Memory B cell (primary cell): ENCODE results near the gene ARHGEF25.
A peak's percentile ranks its signal among the peaks of the same experiment; 100 is the strongest.

Experiments
- ATAC-seq: fragments of 150-1000 bp; cut with Tn5 transposase; 2 replicates; pipeline ENCODE4 v1.10.0; 2021; ENCODE audit warnings: low read depth, mild to moderate bottlenecking, moderate library complexity
- DNase-seq, 2 donors: peaks; one replicate each; pipeline ENCODE4 v3.0.0; 2022; ENCODE audit warnings: low spot score in 2 of 2
- H3K27ac Mint-ChIP-seq: one replicate; pipeline ENCODE4 v1.8.0; 2022; ENCODE audit warnings: mild to moderate bottlenecking, moderate library complexity, mixed read lengths
- H3K27me3 Mint-ChIP-seq: one replicate; pipeline ENCODE4 v1.8.0; 2022; ENCODE audit warnings: mixed read lengths
- H3K36me3 Mint-ChIP-seq: one replicate; pipeline ENCODE4 v1.8.0; 2022; ENCODE audit warnings: mild to moderate bottlenecking, mixed read lengths
- H3K4me1 Mint-ChIP-seq: one replicate; pipeline ENCODE4 v1.8.0; 2022; ENCODE audit warnings: mixed read lengths
- H3K4me3 Mint-ChIP-seq: one replicate; pipeline ENCODE4 v1.8.0; 2022; ENCODE audit warnings: mild to moderate bottlenecking, moderate library complexity, mixed read lengths
- H3K9me3 Mint-ChIP-seq: one replicate; pipeline ENCODE4 v1.8.0; 2022; ENCODE audit warnings: mixed read lengths

The ARHGEF25 gene

DNA sequence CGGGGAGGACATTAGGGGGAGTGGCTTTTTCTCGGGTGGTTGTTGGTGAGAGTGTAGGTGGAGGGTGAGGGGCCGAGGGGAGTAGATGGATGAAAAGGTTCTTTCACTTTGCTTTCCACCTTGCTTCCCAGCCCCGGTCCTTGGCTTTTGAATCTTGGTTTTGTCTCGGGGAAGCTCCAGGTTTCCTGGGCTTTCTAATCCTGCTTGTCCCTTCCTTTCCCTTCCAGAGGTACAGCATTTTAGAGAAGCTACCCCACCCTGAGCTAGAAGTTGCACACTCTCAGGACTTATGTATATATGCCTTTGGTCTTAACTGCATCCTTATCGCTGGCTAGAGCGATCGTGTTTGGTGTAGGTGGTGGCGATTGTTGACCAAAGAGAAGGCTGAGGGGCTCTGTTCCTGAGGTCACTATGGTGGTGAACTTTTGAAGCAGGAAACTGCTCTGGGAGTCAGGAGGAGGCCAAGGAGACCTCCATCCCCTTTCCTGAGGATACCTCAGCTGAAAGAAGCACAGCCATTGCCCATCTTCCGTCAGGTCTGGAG, 19.4 kb upstream of the ARHGEF25 start:
- ATAC-seq (no peak), DNase-seq (no peak)
- Mint-ChIP-seq H3K4me3 (peak overlapping the region; percentile 82), H3K4me1 (peaks cover 19% of the 10 kb centered on the region), H3K27ac (peak overlapping the region; percentile 12), H3K36me3 (peaks cover 9% of the 10 kb centered on the region), H3K27me3 (no peaks in the 10 kb centered on the region), H3K9me3 (no peaks in the 10 kb centered on the region)

DNA sequence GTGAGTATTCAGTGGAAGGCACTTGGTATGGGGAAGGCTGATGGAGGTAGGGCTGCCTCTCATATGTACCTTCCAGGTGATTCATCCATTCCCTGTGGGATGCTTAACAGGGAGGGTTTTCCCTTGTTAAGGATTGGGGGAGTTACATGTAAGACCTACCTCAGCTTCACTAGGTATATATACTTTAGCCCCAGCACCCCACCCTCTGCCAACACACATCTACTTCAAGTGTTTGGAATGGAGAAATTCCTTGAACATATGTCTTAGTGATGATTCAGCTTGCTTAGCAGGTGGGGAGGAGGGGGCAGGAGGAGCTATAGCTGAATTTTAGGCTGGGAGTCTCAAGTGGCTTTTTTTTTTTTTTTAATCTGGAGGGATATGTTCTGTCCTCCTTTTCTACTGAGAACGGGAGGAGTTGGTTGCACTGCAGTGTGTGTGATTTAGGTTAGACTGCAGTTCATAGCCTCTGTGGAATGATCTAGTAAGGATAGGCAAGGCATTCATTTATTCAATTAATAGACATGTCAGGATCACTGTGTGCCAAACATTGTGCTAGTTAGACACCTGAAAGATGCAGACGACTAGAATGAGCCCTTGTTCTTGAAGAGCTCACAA, 18.6 kb upstream of the ARHGEF25 start:
- no peak for ATAC-seq
- no peak overlapping the region for H3K27ac Mint-ChIP-seq
- peaks cover 19% of the 10 kb centered on the region for H3K4me1 Mint-ChIP-seq
- no peak for DNase-seq
- peaks cover 15% of the 10 kb centered on the region for H3K36me3 Mint-ChIP-seq
- no peaks in the 10 kb centered on the region for H3K27me3 Mint-ChIP-seq
- H3K4me3 Mint-ChIP-seq, result peak overlapping the region; percentile 82
- no peaks in the 10 kb centered on the region for H3K9me3 Mint-ChIP-seq

DNA sequence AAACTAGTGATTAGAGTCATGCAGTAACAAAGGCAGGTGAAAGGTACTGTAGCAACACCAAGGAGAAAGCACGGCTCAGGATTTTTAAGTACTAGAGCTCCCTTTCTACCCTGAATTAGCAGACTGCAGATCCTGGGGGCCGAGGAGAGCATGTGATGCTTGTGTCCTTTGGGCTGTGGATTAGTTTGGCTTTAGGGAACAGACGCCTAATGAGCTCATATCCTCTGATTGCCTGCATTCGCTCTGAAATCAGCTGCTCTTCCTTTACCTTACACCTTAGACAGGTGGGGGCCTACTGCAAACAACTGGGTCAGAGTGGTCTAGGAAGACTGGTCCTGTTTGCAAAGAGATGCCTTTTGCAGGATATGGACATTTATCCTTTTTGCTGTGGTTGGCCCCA, 18.0 kb upstream of the ARHGEF25 start:
- H3K9me3 Mint-ChIP-seq, result no peaks in the 10 kb centered on the region
- H3K27ac Mint-ChIP-seq, result no peak overlapping the region
- no peaks in the 10 kb centered on the region for H3K27me3 Mint-ChIP-seq
- ATAC-seq (no peak), DNase-seq (no peak)
- H3K4me3 Mint-ChIP-seq, result no peak overlapping the region
- H3K4me1 Mint-ChIP-seq, result peaks cover 19% of the 10 kb centered on the region
- H3K36me3 Mint-ChIP-seq, result peaks cover 17% of the 10 kb centered on the region

DNA sequence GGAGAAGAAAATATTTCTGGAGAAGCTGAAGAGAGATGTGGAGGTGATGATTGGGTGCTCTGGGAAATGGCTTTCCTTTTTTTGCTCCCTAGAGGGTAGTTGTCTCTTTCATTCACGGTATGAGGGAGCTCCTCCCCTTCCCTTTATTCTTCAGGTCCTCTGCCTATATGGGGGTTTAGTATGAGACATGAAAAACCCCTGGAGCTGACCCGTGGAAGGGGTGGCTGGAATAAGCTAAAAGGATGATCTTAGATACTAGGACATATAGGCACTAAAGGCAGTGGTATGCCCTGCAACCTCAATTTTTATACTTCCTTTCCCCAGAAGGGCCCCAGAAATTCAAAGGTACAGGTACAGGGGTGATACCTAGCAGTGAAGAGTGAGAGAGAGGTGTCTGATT, 10.8 kb upstream of the ARHGEF25 start:
- Mint-ChIP-seq H3K27ac (no peak overlapping the region), H3K27me3 (peaks cover 3% of the 10 kb centered on the region), H3K4me3 (no peak overlapping the region), H3K36me3 (peaks cover 43% of the 10 kb centered on the region), H3K4me1 (peaks cover 6% of the 10 kb centered on the region), H3K9me3 (no peaks in the 10 kb centered on the region)
- DNase-seq (no peak), ATAC-seq (no peak)

DNA sequence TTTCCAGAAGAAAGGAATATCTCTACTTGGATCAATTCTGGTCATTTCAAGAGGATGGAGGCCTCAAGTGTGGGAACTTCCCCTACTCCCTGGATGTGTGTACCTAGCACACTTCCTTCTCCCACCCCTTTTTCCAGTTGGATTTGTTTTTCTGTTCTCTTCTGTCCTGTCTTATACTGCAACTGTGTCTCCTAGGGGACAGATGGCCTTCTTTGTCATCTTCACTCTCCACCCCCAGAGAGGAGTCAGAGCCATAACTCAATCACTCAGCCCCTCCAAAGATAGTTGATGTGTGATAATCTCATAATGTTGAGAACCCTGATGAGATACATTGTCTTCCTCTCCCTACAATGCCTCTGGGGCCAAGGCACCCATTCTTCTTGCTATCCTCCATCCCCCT, 8.7 kb upstream of the ARHGEF25 start:
- Mint-ChIP-seq H3K36me3 (peaks cover 30% of the 10 kb centered on the region), H3K27ac (no peak overlapping the region), H3K9me3 (no peaks in the 10 kb centered on the region), H3K27me3 (peaks cover 11% of the 10 kb centered on the region), H3K4me3 (no peak overlapping the region), H3K4me1 (peaks cover 6% of the 10 kb centered on the region)
- ATAC-seq (no peak), DNase-seq (no peak)

DNA sequence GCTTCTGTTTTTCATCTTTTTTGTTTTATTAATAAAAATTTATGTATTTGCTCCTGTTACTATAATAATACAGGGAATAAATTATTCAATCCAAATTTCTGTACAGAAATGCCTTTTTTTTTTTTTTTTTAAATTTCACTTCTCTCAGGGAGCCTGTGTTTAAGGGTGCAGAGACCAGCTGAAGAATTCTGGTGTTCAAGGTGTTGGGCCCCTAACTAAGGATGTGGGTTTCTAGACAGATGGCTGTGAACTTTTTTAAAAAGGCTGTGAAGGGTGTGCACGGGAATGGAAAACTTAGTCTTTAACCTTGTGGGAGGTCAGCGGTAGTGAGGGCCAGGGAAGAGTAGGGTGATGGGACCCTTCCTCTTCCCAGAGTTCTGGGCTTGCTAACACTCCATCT, 7.9 kb upstream of the ARHGEF25 start:
- Mint-ChIP-seq H3K9me3 (no peaks in the 10 kb centered on the region), H3K27me3 (peaks cover 15% of the 10 kb centered on the region)

DNA sequence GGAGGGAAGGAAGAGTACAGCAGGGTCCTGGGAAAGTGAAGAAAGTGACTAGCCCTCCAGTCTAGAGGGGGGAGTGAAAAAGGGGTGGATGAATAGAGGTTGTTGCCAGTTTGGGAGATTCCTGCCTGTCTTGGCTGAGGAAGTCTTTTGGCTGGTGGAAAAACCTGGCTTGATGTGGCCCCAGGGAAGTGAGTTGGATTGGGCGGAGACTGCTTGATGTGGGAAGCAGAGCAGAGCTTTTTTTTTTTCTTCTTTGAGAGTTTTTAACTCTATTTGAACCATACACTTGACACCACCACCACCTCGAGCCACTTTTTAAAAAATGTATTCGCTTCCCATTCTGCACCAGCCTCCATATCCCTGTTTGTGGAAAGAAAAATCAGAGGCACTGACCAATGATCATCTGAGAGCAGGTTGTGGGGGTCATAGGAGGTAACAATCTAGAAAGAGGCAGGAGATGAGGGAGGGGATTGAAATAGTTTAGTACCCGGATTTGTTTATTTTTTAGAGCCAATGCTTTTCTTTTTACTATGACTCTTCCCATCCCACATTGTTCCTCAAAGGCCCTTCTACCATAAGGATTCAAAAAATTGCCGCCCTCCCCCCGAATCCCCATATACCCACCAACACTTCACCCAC, 7.3 kb upstream of the ARHGEF25 start:
- ATAC-seq, result no peak
- no peak overlapping the region for H3K27ac Mint-ChIP-seq
- H3K36me3 Mint-ChIP-seq, result peaks cover 22% of the 10 kb centered on the region
- DNase-seq, result no peak
- H3K4me3 Mint-ChIP-seq, result peak overlapping the region; percentile 81
- no peaks in the 10 kb centered on the region for H3K9me3 Mint-ChIP-seq
- peaks cover 6% of the 10 kb centered on the region for H3K4me1 Mint-ChIP-seq
- H3K27me3 Mint-ChIP-seq, result peaks cover 18% of the 10 kb centered on the region

More for the DNA sequence above, 7.9 kb upstream of the ARHGEF25 start:
- Mint-ChIP-seq H3K27ac (no peak overlapping the region), H3K4me3 (no peak overlapping the region), H3K36me3 (peaks cover 26% of the 10 kb centered on the region), H3K4me1 (peaks cover 6% of the 10 kb centered on the region)
- ATAC-seq (no peak), DNase-seq (no peak)

DNA sequence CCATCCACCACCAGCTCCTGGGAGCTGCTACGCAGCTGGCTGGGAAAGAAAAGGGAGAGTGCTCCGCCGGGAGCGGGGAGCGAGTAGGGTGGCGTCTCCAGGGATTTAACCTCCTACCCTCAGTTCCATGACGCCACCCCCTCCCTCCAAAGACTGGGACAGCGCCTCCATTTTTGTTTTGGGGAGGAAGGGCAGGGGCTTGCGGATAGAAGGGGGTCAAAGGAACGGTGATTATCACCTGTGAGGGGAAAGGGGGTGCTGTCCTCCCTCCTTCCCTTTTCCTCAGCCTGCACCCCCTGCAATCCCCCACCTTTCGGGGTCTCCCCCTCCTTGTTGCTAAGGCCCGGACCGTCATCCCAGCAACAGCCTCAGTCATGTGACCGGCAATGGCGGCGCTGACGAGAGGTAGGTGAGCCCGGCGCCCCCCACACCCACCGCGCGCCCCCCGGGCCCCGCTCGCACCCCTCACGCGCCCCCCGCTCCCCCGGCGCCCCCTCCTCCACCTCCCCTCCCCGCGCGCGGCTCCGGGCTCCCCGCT, 6.7 kb upstream of the ARHGEF25 start, which contains the start of gene DTX3:
Gene DTX3 (plus strand): TSS at position 371 of the 538 bp plus-strand sequence. CDS start 1,694 bp downstream, outside the sequence.
- DNase-seq (no peak), ATAC-seq (peak; percentile 73)
- Mint-ChIP-seq H3K27ac (no peak within 1 kb of the TSS), H3K9me3 (no peaks in the 10 kb centered on the region), H3K36me3 (peaks cover 18% of the 10 kb centered on the region), H3K27me3 (peaks cover 20% of the 10 kb centered on the region), H3K4me1 (peaks cover 6% of the 10 kb centered on the region), H3K4me3 (peak within 1 kb of the TSS; percentile 81)

DNA sequence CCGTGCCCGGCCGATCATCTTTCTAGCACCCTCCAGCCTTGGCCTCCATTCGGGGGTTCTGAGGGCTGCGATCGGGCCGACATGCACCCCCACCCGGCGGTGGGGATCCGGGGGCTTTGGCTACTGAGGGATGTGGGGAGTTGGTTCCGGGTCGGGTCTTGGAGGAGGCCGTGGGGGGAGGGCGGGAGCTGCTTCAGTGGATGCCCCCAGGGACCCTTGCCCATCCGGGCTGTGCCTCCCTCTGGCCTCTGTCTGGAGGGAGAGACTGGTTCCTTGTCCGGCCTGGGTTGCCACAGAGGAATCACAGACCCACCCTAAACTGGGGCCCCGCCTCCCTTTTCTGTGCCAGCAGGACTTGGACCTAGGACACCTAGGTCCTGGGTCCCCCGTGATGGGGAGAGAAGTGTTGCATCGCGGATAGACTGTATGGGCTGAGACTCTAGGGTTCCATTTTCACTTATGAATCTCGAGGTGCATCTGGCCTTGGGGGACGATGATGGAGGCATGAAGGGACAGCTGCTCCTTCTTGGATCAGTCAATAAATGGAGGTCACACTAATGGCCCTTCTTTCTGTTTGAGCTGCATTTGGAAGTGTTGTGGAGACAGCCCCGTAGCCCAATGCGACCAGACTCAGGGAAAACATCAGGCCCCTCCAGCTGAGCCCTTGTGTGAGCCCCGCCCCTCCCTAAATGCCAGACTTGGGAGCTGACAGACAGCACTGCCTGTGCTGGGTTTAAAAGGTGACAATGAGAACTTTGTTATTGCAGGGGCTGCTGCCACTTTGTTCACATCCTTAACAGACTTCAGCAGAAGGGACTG, 6.0 kb upstream of the ARHGEF25 start:
- Mint-ChIP-seq H3K36me3 (peaks cover 14% of the 10 kb centered on the region), H3K9me3 (no peaks in the 10 kb centered on the region), H3K4me1 (peaks cover 6% of the 10 kb centered on the region), H3K27ac (no peak overlapping the region), H3K4me3 (peak overlapping the region; percentile 81), H3K27me3 (peaks cover 22% of the 10 kb centered on the region)
- ATAC-seq, result peak; percentile 45
- DNase-seq, result no peak

DNA sequence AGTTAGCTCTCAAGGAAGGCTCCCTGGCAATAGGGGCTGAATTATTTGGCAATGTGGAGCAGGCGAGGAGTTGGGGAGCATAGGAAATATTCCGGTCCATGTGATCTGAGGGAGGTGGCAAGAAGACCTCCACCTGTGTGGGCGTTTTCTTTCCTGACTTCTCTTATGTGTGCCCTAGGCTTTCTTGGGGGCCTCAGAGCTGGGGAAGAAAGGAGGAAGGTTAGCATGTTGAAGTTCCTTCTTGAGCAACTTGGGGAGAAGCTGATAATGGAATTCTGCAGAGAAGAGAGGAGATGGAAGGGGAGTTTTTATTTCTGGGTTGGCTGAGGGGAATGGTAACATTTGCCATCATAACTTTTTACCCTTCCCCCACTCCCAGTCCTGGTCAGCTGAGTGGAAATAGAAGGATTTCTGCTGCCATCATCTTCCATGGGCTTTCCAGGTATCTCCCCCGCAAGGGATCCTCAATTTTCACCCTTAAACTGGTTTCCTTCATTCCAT, 5.4 kb upstream of the ARHGEF25 start:
- Mint-ChIP-seq H3K9me3 (no peaks in the 10 kb centered on the region), H3K36me3 (peaks cover 11% of the 10 kb centered on the region), H3K27me3 (peaks cover 23% of the 10 kb centered on the region), H3K4me3 (no peak overlapping the region), H3K27ac (no peak overlapping the region), H3K4me1 (peaks cover 8% of the 10 kb centered on the region)
- DNase-seq, result no peak
- no peak for ATAC-seq

DNA sequence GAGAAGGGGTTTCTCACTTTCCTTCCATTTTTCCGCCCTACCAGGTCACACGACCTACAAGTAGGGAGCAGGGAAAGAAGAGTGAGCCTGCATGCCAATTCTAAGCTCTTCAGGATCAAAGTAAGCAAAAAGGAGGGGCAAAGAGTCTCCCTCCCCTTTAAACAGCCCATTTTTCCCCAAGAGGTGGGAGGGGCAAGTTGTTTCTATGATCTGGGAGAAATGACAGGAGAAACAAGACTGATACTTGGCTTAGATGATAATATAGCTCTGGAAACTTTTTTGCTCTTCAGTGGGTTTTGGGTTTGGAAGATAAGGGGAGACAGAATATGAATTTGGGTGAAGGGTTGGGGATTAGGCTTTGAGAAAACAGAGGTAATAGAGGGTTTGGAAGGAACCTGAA, 4.8 kb upstream of the ARHGEF25 start:
- DNase-seq (no peak), ATAC-seq (no peak)
- Mint-ChIP-seq H3K27me3 (peaks cover 25% of the 10 kb centered on the region), H3K4me1 (peaks cover 8% of the 10 kb centered on the region), H3K36me3 (peaks cover 11% of the 10 kb centered on the region), H3K9me3 (no peaks in the 10 kb centered on the region), H3K27ac (no peak overlapping the region), H3K4me3 (no peak overlapping the region)

DNA sequence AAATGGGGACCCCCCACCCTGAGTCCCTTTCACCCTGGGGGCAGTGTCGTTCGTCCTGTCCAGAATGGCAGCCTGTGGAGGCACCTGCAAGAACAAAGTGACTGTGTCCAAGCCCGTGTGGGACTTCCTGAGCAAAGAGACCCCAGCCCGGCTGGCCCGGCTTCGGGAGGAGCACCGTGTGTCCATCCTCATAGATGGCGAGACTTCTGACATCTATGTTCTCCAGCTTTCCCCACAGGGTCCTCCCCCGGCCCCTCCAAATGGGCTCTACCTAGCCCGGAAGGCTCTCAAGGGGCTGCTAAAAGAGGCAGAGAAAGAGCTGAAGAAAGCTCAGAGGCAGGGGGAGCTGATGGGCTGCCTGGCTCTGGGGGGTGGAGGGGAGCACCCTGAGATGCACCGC, 4.4 kb upstream of the ARHGEF25 start:
- H3K4me3 Mint-ChIP-seq, result no peak overlapping the region
- peaks cover 8% of the 10 kb centered on the region for H3K4me1 Mint-ChIP-seq
- no peaks in the 10 kb centered on the region for H3K9me3 Mint-ChIP-seq
- ATAC-seq, result no peak
- H3K27ac Mint-ChIP-seq, result no peak overlapping the region
- DNase-seq, result no peak
- peaks cover 7% of the 10 kb centered on the region for H3K36me3 Mint-ChIP-seq
- peaks cover 25% of the 10 kb centered on the region for H3K27me3 Mint-ChIP-seq

DNA sequence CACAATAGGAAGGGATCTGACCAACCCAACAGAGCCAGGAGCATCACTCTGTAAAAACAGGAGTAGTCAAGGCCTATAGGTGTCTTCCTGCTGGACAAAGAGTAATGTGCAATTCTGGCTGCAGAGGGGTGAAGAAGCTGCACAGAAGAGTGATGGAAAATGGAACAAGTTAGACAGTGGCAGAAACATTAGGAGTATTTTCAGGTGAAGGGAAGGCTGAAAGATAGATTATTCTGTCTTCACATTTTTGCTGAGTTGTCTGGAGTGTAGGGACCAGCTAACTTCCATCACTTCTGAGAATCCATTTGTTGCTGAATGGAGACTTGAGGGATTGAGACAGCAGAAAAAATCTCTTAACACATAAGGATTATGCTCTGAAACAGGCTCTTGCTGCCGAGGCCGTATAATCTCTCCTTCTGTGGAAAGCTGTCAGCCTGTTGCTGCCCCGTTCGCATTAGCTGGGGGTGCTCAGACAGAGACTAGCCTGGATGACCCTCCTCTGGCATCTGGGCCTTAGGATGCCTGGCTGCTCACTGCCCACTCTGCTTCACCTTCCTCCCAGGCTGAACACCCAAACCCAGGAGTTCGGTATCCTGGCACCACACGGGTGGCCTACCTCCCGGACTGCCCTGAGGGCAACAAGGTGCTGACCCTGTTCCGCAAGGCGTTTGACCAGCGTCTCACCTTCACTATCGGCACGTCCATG, 3.1 kb upstream of the ARHGEF25 start:
- Mint-ChIP-seq H3K9me3 (no peaks in the 10 kb centered on the region), H3K27me3 (peaks cover 25% of the 10 kb centered on the region), H3K36me3 (no peaks in the 10 kb centered on the region), H3K27ac (no peak overlapping the region), H3K4me3 (no peak overlapping the region), H3K4me1 (peaks cover 9% of the 10 kb centered on the region)
- ATAC-seq, result no peak
- DNase-seq, result no peak
